ENCODE data around the gene HMCES.

GRCh38 chr3:129289201-129289921 is 10.7 kb downstream of the HMCES start:
- no peak for TF ChIP-seq CTCF (IDR thresholded peaks at IDR 0.05)
- no peak for TF ChIP-seq POLR2A (IDR thresholded peaks at IDR 0.05)
